ENCODE data around the gene KAT14.
"Not testable (repeated sequence)": the region's sequence is repeated elsewhere in the genome, so short reads cannot be mapped to it uniquely, and the experiment has no call there.

Gene KAT14

DNA sequence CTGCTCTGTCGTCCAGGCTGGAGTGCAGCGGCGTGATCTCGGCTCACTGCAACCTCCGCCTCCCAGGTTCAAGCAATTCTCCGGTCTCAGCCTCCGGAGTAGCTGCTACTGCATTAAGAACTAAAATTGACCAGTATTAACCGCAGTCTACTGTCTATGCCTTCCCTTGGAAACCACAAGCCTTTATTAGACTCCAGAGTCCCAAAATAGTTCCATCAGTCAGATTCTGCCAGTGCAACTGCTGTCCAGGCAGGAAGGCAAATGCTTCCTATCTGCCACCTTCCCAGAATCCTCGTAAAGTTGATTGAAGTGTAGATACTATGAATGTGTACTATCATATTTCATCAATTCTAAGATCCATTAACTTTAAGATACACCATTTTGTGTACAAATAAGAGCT is 16.7 kb downstream of the KAT14 start:
- no peak for DNase-seq (ENCODE audit: low spot score)

DNA sequence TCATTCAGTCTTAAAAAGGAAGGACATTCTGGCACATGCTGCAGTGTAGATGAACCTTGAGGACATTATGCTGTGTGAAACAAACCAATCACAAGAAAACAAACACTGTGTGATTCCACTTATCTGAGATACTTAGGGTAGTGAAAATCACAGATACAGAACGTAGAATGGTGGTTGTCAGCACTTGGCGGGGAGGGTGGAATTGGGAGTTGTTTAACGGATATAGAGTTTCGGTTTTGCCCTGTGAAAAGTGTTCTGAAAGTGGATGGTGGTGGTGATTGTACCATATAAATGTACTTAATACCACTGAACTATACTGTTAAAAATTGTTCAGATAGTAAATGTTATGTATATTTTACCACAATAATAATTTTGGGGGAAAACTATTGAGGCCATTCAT is 18.4 kb downstream of the KAT14 start:
- no peak for DNase-seq (ENCODE audit: low spot score)

DNA sequence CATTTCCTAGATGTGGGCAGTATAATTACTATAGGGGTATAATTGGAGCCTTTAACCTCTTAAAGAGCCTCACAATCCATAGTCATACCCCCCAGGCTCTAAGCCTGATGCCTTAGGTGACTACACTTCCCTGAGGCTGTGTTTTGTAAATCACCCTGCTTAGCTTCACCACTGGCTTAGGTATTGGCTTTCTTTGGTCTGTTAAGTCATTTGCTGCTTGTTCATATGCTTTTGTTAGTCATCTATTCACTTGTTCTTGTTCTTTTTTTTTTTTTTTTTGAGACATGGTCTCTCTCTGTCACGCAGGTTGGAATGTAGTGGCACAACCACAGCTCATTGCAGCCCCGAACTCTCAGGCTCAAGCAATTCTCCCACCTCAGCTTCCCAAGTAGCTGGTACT is 26.7 kb downstream of the KAT14 start:
- DNase-seq (ENCODE audit: low spot score) = peak; percentile 71

DNA sequence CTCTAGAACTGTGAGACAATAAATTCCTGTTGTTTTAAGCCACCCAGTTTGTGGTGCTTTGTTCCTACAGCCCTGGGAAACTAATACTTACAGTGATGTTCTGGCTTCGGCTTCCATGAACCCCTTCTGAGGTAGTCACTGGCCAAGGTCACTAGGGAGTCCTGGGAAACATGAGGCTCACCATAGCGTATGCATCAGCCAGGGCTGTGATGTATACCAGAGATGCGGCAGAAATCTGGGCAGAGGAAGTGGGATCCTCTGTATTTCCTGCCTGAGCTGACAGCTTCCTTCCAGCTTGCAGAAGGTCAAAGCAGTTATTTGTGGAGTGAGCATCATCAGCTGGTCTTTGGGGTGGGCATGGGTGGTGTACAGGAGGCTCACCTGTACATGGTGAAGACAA is 27.9 kb downstream of the KAT14 start:
- DNase-seq (ENCODE audit: low spot score) = no peak

DNA sequence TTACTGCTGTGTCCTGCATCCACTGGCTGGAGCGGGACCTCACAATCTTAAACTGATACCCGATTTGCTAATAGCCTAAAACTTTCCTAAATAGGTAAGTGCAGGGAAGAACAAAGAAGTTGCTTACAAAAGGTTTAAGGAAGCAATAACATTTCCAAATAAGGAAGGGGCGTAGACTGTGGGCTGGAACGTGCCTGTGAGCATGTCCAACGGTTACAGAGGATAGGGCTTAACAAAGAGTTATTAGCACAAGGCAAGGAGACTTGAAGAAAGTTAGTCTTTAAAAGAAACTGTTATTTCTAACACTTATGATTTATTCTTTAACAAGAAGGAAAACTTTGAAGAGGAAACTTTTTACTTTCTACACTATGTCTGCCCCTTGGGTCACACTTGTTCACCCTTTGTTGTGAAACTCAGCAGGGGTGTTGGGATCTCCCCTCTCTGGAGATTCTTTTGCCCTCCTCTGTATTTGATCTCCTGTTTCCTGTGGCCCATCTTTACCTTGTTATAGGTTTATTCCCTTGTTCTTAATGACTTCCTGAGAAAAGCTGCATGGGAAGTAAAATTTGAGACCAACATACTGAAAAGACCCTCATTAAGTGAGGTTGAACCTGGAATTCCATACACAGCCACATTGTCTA is 28.7 kb downstream of the KAT14 start:
- no peak for DNase-seq (ENCODE audit: low spot score)

DNA sequence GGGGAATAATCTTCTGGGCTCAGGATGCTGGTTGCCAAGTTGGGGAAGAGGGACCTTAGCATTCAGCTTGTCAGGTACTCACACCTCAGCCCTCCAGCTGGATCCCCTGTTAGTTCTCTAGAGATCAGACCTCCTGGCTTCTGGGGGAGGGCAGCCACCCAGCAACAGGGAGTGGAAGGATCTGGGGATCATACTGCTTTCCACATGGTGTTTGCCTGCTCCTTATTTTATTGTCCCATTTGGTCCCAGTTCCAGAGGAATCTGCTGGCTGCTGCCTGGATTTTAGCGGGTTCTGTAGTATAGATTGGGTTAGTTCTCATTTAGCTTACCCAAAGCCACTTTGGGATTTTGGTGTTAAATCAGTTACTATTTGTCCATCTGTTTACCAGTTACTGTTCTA is 29.3 kb downstream of the KAT14 start:
- no peak for DNase-seq (ENCODE audit: low spot score)

DNA sequence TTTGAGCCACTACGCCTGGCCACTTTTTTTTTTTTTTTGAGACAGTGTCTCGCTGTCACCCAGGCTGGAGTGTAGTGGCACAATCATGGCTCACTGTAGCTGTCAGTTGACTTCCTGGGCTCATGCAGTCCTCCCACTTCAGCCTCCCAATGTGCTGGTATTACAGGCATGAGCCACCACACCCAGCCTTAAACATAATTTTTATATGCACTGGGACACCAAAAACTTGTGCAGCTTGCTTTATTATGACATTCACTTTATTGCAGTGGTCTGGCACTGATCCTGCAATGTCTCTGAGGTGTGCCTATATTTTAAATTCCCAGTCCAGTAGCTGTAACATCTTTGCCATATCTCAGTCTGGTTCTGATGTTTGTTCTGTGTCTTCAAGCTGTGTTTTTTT is 34.7 kb downstream of the KAT14 start:
- no peak for DNase-seq (ENCODE audit: low spot score)

DNA sequence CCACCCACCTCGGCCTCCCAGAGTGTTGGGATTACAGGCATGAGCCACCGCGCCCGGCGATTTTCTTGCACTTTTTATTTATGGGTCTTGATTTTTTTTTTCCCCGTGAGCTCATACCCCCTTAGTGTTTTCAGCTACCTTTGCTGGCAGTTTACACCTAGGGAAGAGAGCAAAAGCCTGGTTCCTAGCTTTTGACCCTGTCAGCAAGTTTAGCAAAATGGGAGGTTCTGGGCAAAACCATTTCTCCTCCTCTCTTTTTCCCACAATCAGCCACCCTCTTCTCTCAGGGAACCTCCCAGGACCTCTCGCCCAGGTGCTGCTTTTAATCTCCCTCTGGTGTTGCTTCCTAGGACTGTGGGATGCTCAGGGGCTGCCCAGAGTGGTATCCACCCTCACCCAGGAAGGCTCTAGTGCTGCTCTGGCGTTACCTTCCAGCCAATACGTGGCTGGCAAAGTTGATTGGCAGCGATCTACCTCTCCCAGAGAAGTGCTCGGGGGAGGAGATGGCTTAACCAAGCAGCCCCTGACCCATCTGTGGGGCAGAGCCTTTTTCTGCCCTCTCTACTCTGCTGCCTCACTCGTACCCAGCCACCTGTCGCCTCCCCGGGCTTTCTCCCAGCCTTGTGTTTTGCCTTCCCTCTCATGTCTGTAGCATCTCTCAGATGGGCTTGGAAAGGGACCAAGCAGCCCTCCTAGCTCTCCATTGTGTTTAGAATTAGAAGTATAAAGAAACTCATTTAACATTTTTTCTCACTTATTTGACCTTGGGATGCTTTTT is 37.4 kb downstream of the KAT14 start:
- no peak for DNase-seq (ENCODE audit: low spot score)

DNA sequence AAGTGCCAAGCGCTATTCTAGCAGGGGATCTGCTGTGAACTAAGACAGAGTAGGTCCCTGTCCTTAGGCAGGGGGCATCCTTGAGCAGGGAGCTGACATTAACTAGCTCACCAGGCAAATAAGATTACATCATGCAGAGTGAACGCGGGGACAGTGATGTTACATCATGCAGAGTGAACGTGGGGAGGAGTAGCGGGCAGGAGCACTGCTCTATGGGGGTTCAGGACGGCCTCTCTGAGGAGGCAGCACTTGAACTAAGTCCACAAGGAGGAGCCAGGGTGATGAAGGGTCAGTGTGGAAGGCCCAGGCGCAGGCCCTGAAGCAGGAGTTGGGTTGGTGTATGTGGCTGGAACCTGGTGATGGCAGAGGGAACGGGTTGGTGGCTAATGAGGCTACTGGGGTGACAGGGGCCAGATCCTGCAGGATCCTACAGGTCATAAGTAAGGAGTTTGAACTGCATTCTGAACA is 38.7 kb downstream of the KAT14 start:
- no peak for DNase-seq (ENCODE audit: low spot score)

DNA sequence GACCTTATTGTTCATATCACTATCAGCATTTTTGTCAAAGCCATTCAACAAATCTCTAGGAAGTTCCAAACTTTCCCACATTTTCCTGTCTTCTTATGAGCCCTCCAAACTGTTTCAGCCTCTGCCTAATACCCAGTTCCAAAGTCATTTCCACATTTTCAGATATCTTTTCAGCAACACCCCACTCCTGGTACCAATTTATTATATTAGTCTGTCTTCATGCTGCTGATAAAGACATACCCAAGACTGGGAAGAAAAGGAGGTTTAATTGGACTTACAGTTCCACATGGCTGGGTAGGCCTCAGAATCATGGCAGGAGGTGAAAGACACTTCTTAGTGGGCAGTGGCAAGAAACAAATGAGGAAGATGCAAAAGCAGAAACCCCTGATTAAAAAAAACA is 42.7 kb downstream of the KAT14 start:
- not testable (repeated sequence) for DNase-seq (ENCODE audit: low spot score)

DNA sequence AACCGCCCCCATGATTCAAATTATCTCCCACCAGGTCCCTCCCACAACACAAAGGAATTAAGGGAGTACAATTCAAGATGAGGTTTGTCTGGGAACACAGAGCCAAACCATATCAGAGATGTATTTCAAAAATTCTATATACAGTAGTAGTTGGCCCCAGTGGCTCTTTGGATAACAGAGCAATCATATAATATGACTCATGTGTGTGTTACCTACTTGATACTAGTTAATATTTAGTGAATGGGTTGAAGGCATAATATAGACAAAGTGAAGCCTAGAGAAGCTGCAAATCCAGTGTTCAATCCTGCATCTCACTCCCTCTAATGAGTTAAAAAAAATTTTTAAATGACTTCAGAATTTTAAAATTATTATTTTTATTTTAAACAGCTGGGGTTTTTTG is 43.2 kb downstream of the KAT14 start:
- peak; percentile 47 for DNase-seq (ENCODE audit: low spot score)

DNA sequence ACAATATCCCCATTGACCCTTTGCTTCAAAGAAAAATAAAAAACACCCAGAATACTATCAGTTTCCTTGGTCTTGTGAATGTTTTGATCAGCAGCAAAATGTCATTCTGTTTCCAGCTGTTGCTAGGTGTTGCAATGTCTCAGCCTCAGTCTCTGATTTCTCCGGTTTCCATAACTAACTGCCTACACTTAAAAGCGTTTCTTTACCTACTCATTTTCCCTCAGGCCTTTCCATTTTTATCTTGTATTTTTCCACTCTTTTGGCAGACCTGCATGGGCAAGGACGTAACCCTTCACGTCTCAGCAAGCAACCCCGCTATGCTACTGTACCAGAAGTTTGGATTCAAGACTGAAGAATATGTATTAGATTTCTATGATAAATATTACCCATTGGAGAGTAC is 49.4 kb downstream of the KAT14 start:
- no peak for DNase-seq (ENCODE audit: low spot score)

DNA sequence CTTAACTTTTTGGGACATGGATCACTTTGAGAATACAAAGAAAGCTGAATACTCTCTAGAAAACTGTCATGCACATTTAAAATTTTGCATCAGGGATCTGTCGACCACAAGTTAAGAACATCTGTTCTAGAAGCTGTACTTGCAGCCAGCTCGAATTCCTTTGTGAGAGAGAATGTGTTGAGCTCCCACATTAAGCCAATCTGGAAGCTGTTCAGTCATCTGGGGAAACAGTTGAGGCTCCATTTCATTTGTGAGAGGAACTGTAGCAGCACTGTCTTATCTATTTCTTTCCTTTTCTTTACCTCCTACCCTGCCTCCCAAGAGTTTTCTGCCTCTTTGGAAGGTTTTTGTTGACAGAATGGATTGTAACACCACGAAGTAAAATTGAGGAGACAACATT is 50.8 kb downstream of the KAT14 start:
- DNase-seq (ENCODE audit: low spot score) = no peak

DNA sequence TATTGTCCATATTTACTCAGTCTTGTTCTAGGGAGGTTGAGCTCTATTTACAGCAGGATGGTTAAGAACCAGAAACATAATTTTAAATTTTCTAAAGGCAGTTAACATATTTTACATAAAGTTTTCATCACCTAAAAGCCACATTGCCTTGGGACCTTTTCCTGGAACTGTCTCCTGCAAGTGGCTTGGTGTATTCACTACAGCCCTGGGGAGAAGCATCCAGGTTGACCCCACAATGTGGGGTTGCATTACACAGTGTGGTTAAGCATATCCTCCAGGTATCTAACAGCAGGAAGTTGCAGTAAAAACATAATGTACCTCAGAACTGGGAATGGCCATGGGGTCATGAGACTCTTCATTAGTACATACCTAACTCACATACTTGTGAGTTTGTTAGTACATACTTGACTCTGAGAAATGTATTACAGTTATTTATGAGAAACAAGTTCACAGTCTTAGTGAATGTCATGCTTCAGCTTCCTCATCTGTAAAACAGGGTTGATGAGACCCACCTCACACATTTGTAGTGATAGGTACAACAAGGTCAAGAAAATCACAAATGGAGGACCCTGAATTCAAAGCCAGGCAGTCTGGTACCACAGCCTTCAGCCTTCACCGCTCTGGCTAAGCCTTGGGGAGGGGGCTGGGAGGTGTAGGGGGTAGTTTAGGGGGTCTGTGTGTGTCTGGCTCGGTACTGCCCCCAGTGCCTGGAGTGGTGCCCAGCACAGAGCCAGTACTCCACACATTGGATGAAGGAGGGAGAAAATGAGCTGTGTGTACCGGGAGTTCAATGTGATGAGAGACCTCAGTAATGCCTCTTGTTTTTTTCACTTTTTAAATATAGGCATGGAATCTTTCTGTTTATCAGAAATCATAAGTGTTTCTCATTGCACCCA is 52.9 kb downstream of the KAT14 start:
- DNase-seq (ENCODE audit: low spot score) = no peak

DNA sequence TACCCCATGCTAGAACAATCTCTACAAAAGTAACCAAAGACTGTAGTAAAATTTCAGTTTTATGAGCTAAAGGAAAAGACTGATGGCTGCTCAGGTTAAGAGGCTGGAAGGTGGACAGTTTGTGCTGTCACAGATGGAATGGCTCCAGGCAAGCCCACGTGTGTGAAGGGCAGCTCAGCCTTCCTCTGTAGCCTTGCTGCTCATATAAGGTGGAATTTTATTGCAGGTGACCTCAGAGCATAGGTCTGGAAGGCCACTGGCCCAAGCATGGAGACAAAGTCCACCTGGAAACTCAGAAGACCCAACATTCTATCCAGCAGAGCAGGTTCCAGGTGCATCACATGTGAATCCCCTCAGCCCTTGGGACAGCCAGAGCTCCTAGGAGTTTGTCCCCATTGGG is 53.6 kb downstream of the KAT14 start:
- DNase-seq (ENCODE audit: low spot score) = no peak

DNA sequence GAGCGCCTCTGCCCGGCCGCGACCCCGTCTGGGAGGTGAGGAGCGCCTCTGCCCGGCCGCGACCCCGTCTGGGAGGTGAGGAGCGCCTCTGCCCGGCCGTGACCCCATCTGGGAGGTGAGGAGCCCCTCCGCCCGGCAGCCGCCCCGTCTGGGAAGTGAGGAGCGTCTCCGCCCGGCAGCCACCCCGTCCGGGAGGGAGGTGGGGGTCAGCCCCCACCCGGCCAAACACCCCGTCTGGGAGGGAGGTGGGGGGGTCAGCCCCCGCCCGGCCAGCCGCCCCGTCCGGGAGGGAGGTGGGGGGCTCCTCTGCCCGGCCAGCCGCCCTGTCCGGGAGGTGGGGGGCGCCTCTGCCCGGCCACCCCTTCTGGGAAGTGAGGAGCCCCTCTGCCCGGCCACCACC is 56.8 kb downstream of the KAT14 start:
- DNase-seq (ENCODE audit: low spot score) = not testable (repeated sequence)

DNA sequence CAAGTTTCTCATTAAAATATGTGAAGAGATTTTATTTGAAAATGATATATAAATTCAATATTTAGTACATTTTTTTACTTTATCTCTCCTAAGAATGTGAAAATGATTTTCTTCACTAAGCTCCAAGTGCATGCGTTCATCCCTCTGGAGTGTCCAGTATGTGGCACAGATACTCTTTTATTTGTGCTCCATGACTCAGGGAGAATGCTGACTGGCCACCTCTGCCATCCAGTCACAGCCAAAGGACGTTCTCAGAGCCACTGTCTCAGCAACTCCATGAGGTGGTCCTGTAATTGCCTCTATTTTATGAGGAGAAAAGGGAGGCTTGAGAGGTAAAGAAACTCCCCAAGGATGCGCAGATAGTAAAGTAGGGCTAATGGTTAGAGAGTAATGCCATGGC is 58.3 kb downstream of the KAT14 start:
- DNase-seq (ENCODE audit: low spot score) = no peak

DNA sequence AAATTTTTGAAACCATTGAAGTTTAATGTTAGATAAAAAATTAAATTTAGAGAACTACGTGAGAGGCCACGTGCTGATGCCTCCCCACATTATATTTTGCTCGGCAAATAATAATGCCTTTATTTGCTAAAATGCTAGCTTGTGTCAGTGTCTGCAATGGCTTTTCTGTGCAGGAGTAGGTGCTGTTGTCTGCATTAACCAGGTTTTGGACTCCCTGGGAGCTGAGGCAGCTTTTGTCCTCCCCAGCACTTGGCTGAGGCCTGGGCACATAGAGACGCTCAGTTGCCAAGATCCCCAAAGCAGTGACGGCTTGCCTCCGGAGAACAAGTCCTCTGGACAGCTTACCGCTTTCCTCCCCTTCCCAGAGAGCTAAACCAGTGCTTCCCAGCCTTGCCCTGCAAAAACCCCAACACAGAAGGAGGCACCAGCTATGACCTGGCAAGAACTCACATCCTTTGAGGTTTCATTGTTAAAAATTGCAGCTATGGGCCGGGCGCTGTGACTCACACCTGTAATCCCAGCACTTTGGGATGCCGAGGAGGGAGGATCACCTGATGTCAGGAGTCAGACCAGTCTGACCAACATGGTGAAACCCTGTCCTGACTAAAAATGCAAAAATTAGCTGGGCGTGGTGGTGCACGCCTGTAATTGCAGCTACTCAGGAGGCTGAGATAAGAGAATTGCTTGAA is 59.9 kb downstream of the KAT14 start:
- peak; percentile 58 for DNase-seq (ENCODE audit: low spot score)

DNA sequence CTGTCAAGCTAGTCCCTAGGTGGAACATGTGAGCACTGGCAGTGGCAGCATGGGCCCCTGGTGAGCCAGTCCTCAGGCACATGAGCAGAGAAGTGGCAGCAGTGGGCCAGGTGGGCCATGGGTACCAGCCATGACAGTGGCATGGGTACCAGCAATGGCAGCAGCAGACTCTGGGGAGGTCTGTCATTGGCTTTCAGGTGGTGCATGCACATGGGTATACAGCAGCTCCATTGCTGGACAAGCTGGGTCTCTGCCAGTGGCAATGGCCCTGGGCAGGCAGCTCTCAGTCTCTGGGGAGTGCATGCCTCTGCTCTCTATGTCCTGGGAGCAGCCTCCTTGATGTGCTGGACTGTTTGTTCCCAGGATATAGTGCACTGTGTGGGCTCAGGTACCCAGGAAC is 65.3 kb downstream of the KAT14 start:
- no peak for DNase-seq (ENCODE audit: low spot score)

DNA sequence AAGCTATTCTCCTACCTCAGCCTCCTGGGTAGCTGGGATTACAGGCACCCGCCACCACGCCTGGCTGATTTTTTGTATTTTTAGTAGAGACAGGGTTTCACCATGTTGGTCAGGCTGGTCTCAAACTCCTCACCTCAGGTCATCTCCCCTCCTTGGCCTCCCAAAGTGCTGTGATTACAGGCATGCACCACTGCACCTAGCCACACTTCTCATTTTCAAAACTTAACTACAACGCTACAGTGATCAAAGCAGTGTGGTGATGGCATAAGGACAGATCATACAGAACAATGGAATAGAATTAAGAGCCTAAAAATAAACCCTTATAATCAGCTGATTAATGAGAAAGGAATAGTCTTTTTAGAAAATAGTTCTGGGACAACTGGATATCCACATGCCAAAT is 66.0 kb downstream of the KAT14 start:
- DNase-seq (ENCODE audit: low spot score) = peak; percentile 7

DNA sequence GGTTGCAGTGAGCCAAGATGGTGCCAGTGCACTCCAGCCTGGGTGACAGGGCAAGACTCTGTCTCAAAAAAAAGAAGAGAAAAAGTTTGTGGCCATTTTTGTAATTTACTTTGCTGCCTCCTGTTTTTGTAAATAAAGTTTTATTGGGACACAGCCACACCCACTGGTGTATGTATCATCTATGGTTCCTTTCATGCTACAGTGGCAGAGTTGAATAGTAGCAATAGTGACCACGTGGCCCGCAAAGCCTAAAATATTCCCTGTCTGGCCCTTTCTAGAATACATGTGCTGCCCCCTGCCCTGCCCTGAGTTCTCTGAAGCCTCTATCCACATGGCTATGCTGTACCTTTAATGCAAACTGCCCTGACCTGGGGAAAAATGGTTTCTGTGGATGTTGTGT is 75.3 kb downstream of the KAT14 start:
- no peak for DNase-seq (ENCODE audit: low spot score)

DNA sequence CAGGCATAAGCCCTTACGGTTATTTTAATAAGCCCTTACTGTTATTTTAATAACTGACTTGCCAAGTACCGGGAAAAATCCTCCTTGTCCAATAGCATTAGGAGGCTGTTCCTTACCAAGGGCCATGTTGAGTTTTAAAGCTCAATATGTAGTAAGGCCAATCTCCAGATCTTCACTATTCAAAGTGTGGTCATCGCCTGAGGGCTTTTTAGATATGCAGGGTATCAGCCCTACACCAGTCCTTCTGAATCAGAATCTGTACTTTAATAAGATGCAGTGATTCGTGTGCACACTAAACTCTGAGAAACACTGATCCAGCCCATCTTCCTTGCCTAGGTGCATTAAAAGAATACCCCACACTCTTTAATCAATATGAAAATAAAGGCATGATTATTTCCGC is 77.9 kb downstream of the KAT14 start:
- DNase-seq (ENCODE audit: low spot score) = no peak
